ENCODE results near the gene WDR86. TPM values are rescaled to one million over a fixed set of nuclear protein-coding genes. Genes with fewer than 3 reads are reported as not detected.

Gene WDR86
- total RNA-seq, 1 donor from 2014 or later: not detected

DNA sequence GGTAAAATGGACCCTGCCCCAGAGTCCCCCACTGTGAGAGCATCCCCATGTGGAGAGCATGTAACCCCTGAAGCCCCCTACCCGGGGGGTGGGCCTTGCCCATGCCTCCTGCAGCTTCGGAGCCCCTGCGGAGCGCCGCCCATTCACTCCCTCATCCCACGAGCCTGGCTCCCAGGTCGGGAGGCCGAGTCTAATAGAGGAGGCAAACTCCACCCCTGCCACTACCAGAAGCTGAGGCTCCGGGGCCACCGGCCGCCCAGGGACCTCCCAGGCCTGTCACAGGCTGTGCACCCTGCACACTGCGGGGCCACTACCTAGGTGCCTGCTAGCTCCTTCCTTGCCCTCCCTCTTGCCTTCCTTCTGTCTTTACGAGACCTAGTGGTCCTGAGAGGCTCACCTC lies 17.4 kb downstream of the WDR86 start:
- no peaks in the 10 kb centered on the region for H3K4me1 Mint-ChIP-seq
- peaks cover 6% of the 10 kb centered on the region for H3K27me3 Mint-ChIP-seq
- DNase-seq: no peak
- no peak overlapping the region for H3K4me3 Mint-ChIP-seq
- intact Hi-C loops (cut with micrococcal nuclease): no loop called here
- no peak overlapping the region for H3K27ac Mint-ChIP-seq
- no peaks in the 10 kb centered on the region for H3K9me3 Mint-ChIP-seq
- no peaks in the 10 kb centered on the region for H3K36me3 Mint-ChIP-seq (ENCODE audit: low read depth)

GRCh38 chr7:151392002-151392401 lies 17.8 kb downstream of the WDR86 start:
- Mint-ChIP-seq H3K27me3 (peaks cover 6% of the 10 kb centered on the region), H3K4me3 (no peak overlapping the region), H3K36me3 (ENCODE audit: low read depth) (no peaks in the 10 kb centered on the region), H3K9me3 (no peaks in the 10 kb centered on the region), H3K27ac (no peak overlapping the region), H3K4me1 (no peaks in the 10 kb centered on the region)
- DNase-seq: no peak
- intact Hi-C loops (cut with micrococcal nuclease): no loop called here

DNA sequence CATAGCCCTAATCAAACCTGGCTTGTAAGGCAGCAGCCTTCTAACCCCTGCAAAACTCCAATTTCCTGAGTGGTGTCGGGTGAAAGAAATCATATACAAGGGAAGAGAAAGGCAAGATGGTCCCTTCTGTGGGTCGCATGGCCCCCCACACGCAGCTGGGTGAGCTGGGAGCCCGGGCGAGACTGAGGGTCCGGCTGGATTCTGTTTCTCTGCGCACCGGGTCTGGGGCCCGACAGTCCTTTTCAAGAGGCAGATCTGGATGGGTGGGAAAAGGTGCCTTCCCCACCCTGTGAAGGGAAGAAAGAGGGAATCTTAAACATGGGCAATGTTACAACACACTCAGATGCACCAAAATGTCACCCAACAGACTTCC lies 18.5 kb downstream of the WDR86 start:
- Mint-ChIP-seq H3K36me3 (ENCODE audit: low read depth) (no peaks in the 10 kb centered on the region), H3K27me3 (peaks cover 6% of the 10 kb centered on the region), H3K4me1 (no peaks in the 10 kb centered on the region), H3K27ac (no peak overlapping the region), H3K9me3 (no peaks in the 10 kb centered on the region), H3K4me3 (no peak overlapping the region)
- no peak for DNase-seq
- intact Hi-C loops (cut with micrococcal nuclease): no loop called here

GRCh38 chr7:151390598-151391357 lies 19.1 kb downstream of the WDR86 start:
- H3K36me3 Mint-ChIP-seq (ENCODE audit: low read depth): no peaks in the 10 kb centered on the region
- no peaks in the 10 kb centered on the region for H3K4me1 Mint-ChIP-seq
- no peak overlapping the region for H3K27ac Mint-ChIP-seq
- intact Hi-C loops (cut with micrococcal nuclease): no loop called here
- no peaks in the 10 kb centered on the region for H3K9me3 Mint-ChIP-seq
- peaks cover 6% of the 10 kb centered on the region for H3K27me3 Mint-ChIP-seq
- no peak overlapping the region for H3K4me3 Mint-ChIP-seq
- no peak for DNase-seq

GRCh38 chr7:151389768-151390597 lies 19.9 kb downstream of the WDR86 start:
- no peak for DNase-seq
- H3K36me3 Mint-ChIP-seq (ENCODE audit: low read depth): no peaks in the 10 kb centered on the region
- H3K4me1 Mint-ChIP-seq: no peaks in the 10 kb centered on the region
- no peak overlapping the region for H3K27ac Mint-ChIP-seq
- H3K4me3 Mint-ChIP-seq: no peak overlapping the region
- peaks cover 6% of the 10 kb centered on the region for H3K27me3 Mint-ChIP-seq
- H3K9me3 Mint-ChIP-seq: no peaks in the 10 kb centered on the region
- intact Hi-C loops (cut with micrococcal nuclease): no loop called here

DNA sequence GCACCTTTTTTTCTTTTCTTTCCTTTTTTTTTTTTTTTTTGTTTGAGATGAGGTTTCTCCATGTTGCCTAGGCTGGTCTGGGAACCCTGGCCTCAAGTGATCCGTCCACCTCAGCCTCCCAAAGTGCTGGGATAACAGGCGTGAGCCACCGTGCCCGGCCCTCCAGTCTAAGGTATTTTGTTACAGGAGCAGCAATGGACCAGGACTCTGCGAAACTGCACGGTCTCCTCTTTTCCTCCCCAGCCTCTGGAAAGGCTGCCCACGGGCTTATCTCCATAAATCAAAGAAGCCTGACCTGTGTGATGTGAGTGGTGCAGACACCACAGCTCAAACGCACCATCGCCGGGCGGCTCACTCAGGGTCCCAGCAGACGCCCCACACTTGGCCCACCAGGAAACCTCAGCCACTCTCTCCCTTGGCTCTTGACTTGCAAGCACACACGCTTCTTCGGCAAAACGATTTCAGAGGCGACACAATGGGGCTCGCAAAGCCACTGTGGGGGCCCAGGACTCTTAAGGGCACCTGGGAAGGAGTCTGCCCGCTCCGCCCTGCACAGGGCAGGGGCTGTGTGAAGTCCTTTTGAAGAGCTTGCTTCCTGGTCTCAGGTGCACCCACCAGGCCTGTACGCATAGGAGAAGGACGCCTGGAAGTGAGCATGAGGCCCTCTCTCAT lies 20.6 kb downstream of the WDR86 start:
- no peak overlapping the region for H3K27ac Mint-ChIP-seq
- no peaks in the 10 kb centered on the region for H3K9me3 Mint-ChIP-seq
- peaks cover 13% of the 10 kb centered on the region for H3K27me3 Mint-ChIP-seq
- no peak for DNase-seq
- no peak overlapping the region for H3K4me3 Mint-ChIP-seq
- H3K36me3 Mint-ChIP-seq (ENCODE audit: low read depth): no peaks in the 10 kb centered on the region
- intact Hi-C loops (cut with micrococcal nuclease): no loop called here
- no peaks in the 10 kb centered on the region for H3K4me1 Mint-ChIP-seq

- no peak for DNase-seq
- no peaks in the 10 kb centered on the region for H3K4me1 Mint-ChIP-seq
- H3K27ac Mint-ChIP-seq: no peak overlapping the region
- no peaks in the 10 kb centered on the region for H3K9me3 Mint-ChIP-seq
- no peaks in the 10 kb centered on the region for H3K36me3 Mint-ChIP-seq (ENCODE audit: low read depth)
- H3K4me3 Mint-ChIP-seq: no peak overlapping the region
- intact Hi-C loops (cut with micrococcal nuclease): no loop called here
- peaks cover 19% of the 10 kb centered on the region for H3K27me3 Mint-ChIP-seq
Observed at GRCh38 chr7:151388430-151388829, 21.4 kb downstream of the WDR86 start.

- DNase-seq: no peak
- Mint-ChIP-seq H3K27me3 (peaks cover 20% of the 10 kb centered on the region), H3K4me3 (no peak overlapping the region), H3K27ac (no peak overlapping the region), H3K9me3 (no peaks in the 10 kb centered on the region), H3K4me1 (no peaks in the 10 kb centered on the region), H3K36me3 (ENCODE audit: low read depth) (no peaks in the 10 kb centered on the region)
- intact Hi-C loops (cut with micrococcal nuclease): no loop called here
Observed at GRCh38 chr7:151388007-151388297, 21.9 kb downstream of the WDR86 start.

DNA sequence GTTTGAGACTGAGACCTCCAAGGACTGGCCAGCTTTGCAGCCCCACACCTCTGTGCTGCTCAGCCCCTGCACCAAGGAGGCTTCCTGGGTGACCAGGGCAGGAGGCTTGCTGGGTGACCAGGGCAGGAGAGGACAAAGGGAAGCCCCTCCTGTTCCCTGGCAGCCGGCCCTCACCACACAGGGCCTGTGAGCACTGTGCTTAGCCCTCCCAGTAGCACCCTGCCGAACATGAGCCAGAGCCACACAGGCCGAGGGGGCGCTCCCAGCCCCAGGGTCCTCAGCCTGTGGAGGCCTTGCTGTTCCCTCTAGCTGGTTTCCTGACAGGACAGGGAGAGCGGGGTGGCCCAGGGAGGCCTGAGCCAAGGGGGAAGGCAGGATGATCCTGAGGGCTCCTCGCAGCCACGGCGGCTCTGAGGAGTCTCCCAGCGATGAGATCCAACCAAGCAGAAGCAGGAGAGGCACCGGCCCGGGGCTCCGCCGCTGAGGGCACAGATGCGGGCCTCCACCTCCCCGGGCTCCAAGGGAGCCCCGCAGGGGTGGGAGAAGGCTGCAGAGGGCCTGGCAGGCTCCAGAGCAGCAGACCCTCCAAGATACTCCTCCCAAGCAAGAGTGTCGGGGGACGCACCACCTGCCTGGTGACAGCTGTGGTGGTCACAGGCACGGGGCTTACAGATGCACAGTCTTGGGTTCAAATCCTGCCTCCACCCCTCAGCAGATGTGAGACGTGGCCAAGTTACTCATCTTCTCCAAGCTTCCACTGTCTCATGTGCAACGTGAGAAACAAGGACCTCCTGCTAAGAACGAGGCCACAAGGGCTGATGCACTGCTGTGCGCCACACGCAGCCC lies 22.5 kb downstream of the WDR86 start:
- H3K27me3 Mint-ChIP-seq: peaks cover 25% of the 10 kb centered on the region
- DNase-seq: no peak
- peaks cover 2% of the 10 kb centered on the region for H3K4me1 Mint-ChIP-seq
- no peak overlapping the region for H3K4me3 Mint-ChIP-seq
- H3K9me3 Mint-ChIP-seq: no peaks in the 10 kb centered on the region
- intact Hi-C loops (cut with micrococcal nuclease): no loop called here
- no peak overlapping the region for H3K27ac Mint-ChIP-seq
- H3K36me3 Mint-ChIP-seq (ENCODE audit: low read depth): no peaks in the 10 kb centered on the region

DNA sequence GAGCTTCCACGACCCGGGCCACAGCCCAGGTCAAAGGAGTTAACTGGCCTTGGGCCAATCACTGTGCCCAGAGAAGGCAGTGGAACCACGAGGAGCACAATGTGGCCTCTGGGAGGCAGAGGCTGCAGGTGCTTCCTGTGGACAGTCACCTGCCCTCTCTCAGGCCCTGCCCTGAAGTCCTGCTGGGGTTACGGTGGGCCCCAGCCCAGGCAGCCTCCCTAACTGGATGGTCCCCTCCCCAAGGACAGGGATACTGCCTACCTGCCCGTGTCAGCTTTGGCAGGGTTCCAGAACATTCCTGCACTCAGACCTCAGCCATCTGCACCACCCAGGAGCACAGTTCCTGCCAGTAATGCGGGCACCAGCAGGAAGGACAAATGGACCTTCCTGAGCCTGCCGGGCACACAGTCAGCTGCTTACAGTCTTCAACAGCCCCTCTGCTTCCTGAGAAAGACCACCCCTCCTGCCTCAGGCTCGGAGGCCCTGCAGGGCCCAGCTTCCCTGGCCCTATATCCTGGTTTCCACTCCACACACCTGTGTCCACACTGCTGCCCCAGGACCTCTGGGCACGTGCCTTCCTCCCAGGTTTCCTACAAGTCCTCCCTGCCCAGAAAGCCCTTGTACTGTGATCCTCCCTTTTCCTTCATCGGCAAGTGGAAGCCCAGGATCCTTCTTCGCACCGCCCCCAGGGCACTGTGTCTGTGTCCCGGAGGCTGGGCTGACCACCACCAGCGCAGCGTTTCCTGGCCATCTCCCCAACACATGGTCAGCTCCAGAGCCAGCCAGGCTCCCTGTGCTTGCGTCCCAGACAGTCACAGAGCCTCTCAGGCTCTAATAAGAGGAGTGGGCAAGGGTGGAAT lies 23.3 kb downstream of the WDR86 start:
- peaks cover 29% of the 10 kb centered on the region for H3K27me3 Mint-ChIP-seq
- H3K9me3 Mint-ChIP-seq: no peaks in the 10 kb centered on the region
- intact Hi-C loops (cut with micrococcal nuclease): no loop called here
- no peak overlapping the region for H3K27ac Mint-ChIP-seq
- no peak for DNase-seq
- no peak overlapping the region for H3K4me3 Mint-ChIP-seq
- no peaks in the 10 kb centered on the region for H3K36me3 Mint-ChIP-seq (ENCODE audit: low read depth)
- H3K4me1 Mint-ChIP-seq: peaks cover 5% of the 10 kb centered on the region

DNA sequence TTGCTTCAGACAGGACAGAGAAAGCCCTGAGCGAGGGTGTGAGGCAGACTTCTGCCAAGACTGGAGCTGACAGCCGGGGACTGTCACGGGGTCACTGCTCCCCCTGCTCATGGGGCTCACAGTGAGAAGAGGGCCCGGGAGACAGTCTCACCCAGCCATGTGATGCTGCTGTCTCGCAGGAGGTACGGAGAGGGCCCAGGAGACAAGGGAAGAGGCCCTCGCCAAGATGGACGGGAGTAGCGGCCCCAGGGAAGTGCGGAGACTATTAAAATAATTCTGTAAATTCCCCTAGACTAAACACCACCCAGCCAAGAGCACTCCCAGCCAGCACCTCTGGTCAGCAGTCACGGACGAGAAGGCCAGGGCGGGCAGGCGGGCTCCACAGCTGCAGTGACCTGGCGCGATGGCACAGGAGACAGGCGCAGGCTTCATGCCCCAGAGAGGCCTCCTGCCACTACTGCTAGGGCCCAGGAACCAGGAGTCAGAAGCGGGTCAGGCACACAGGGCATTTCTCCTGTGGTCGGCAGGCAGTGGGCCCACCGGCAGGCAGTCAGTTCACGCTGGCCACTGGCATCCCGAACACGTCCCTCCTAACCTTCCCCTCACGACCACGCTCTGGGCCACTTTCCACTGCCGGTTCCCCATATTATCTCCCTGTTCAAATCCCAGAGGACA lies 24.1 kb downstream of the WDR86 start:
- no peaks in the 10 kb centered on the region for H3K9me3 Mint-ChIP-seq
- no peak overlapping the region for H3K4me3 Mint-ChIP-seq
- no peak overlapping the region for H3K27ac Mint-ChIP-seq
- peaks cover 5% of the 10 kb centered on the region for H3K4me1 Mint-ChIP-seq
- intact Hi-C loops (cut with micrococcal nuclease): no loop called here
- DNase-seq: no peak
- peaks cover 30% of the 10 kb centered on the region for H3K27me3 Mint-ChIP-seq
- no peaks in the 10 kb centered on the region for H3K36me3 Mint-ChIP-seq (ENCODE audit: low read depth)

DNA sequence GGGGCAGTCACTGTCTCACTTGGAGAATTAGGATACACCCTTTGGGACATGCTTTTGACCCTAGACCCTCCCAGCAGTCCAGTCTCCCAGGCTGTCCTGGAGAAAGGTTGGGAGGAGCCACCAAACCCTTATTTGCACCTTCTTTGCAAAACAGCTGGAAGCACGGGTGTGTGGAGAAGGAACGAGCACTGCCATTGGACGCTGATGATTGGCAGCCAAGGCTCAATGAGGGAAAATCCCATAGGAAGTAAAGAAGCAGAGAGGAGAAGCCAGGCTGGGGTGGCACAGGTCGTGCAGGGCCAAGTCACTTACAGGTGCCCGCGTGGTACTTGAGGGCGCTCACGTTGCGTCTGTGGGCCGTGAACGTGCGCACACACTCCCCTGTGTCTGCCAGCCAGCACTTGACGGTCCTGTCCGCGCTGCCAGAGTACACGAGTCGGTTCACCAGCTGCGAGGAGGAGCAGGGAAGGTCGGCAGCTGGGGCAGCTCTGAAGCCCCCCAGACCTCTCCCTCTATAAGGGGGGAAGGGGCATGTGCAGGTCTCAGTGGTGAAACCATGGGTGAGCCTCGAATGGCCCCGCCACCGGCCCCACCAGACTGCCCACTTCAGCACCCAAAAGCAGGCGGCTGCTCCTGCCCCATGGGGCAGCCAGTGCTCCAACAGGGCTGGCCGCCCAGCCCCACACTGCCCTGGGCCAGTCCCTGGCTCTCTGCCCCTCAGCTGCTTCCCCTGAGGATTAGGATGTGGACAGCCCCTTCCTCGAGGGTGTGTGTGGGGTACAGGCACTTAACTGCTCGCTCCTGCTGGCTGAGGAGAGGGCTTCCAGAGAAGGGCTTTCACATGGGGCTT lies 24.8 kb downstream of the WDR86 start:
- no peak overlapping the region for H3K4me3 Mint-ChIP-seq
- H3K27me3 Mint-ChIP-seq: peaks cover 26% of the 10 kb centered on the region
- no peak overlapping the region for H3K27ac Mint-ChIP-seq
- H3K4me1 Mint-ChIP-seq: peaks cover 5% of the 10 kb centered on the region
- H3K36me3 Mint-ChIP-seq (ENCODE audit: low read depth): no peaks in the 10 kb centered on the region
- DNase-seq: no peak
- intact Hi-C loops (cut with micrococcal nuclease): no loop called here
- H3K9me3 Mint-ChIP-seq: no peaks in the 10 kb centered on the region
